Smooth muscle cell (in vitro differentiated cells): ENCODE data around the gene C10orf105. TPM values are rescaled to one million over a fixed set of nuclear protein-coding genes. Genes with fewer than 3 reads are reported as not detected.

Source experiments
- DNase-seq: peaks from one replicate; lab custom pipeline; 2025; ENCODE audit not compliant: unreplicated experiment; lab: John Stamatoyannopoulos, UW
- H2AFZ ChIP-seq: fragments of 200-600 bp; sonication (generic); 2 replicates; pipeline ENCODE4 v1.6.0; 2016; ENCODE audit warnings: antibody characterized with exemption, low read depth, mild to moderate bottlenecking
- H3F3A ChIP-seq: fragments of 200-600 bp; sonication (generic); 2 replicates; pipeline ENCODE4 v1.6.0; 2017; ENCODE audit warnings: antibody characterized with exemption, low read depth
- H3K27ac ChIP-seq: fragments of 200-600 bp; sonication (generic); 2 replicates; pipeline ENCODE4 v1.5.1; 2016; ENCODE audit warnings: low read depth, mild to moderate bottlenecking
- H3K27me3 ChIP-seq: fragments of 200-600 bp; sonication (generic); 2 replicates; pipeline ENCODE4 v1.6.1; 2016; ENCODE audit warnings: low read depth, mild to moderate bottlenecking
- H3K36me3 ChIP-seq: fragments of 200-600 bp; sonication (generic); 2 replicates; pipeline ENCODE4 v1.5.1; 2016; ENCODE audit warnings: low read depth
- H3K4me1 ChIP-seq: fragments of 200-600 bp; sonication (generic); 2 replicates; pipeline ENCODE4 v1.5.1; 2016; ENCODE audit warnings: low read depth
- H3K4me2 ChIP-seq: fragments of 200-600 bp; sonication (generic); 2 replicates; pipeline ENCODE4 v1.6.0; 2016; ENCODE audit warnings: mild to moderate bottlenecking
- H3K4me3 ChIP-seq: fragments of 200-600 bp; sonication (generic); 2 replicates; pipeline ENCODE4 v1.5.1; 2016; ENCODE audit warnings: mild to moderate bottlenecking
- H3K79me2 ChIP-seq: fragments of 200-600 bp; sonication (generic); 2 replicates; pipeline ENCODE4 v1.6.0; 2016; ENCODE audit warnings: low read depth, mild to moderate bottlenecking
- H3K9ac ChIP-seq: fragments of 200-600 bp; sonication (generic); 2 replicates; pipeline ENCODE4 v1.6.0; 2016; ENCODE audit warnings: low read depth
- H3K9me3 ChIP-seq: fragments of 200-600 bp; sonication (generic); replicated peaks from 2 replicates; pipeline ENCODE4 v1.5.1; 2016; ENCODE audit warnings: low read depth
- H4K20me1 ChIP-seq: fragments of 200-600 bp; sonication (generic); 2 replicates; pipeline ENCODE4 v1.6.0; 2016; ENCODE audit warnings: low read depth
- WGBS: methylation state at CpG from one replicate; pipeline ENCODE4 v1.1.7; 2016; ENCODE audit warnings: low lambda C conversion rate; 5-methylcytosine and 5-hydroxymethylcytosine counted together
- polyA plus RNA-seq: library from polyadenylated mRNA; unstranded; fragments of >200 nt; fragmentation: Nextera tagmentation; extraction: Ambion mirVana; gene quantifications from 2 replicates; pipeline ENCODE4 v1.2.1, GENCODE V29; 2016
- total RNA-seq: library from RNA; depleted of rRNA; stranded (reverse); fragments of >200 nt; gene quantifications from 2 replicates; pipeline ENCODE4 v1.2.3, GENCODE V29; 2014
- TF ChIP-seq, protein P1 (sequence below): fragments of 200-600 bp; sonication (generic); IDR thresholded peaks from 2 replicates; pipeline ENCODE4 v1.5.1; 2017; ENCODE audit warnings: borderline replicate concordance, mild to moderate bottlenecking, antibody characterized with exemption; ENCODE audit not compliant: insufficient read depth, poor library complexity, severe bottlenecking

Gene C10orf105
- total and polyA plus RNA-seq, 2 experiments from 2014 or later: 0.09 TPM; not detected in 1

GRCh38 chr10:71727738-71728737, 8.5 kb upstream of the C10orf105 start:
- Histone ChIP-seq H3K36me3 (no peaks in the 10 kb centered on the region), H3K9ac (no peak overlapping the region), H3K4me1 (no peaks in the 10 kb centered on the region), H2AFZ (no peak overlapping the region), H3F3A (no peaks in the 10 kb centered on the region), H3K4me3 (no peak overlapping the region), H3K79me2 (no peaks in the 10 kb centered on the region), H4K20me1 (no peaks in the 10 kb centered on the region), H3K27me3 (peaks cover 4% of the 10 kb centered on the region), H3K9me3 (no peaks in the 10 kb centered on the region), H3K4me2 (no peak overlapping the region), H3K27ac (no peak overlapping the region)
- TF ChIP-seq, protein P1, sequence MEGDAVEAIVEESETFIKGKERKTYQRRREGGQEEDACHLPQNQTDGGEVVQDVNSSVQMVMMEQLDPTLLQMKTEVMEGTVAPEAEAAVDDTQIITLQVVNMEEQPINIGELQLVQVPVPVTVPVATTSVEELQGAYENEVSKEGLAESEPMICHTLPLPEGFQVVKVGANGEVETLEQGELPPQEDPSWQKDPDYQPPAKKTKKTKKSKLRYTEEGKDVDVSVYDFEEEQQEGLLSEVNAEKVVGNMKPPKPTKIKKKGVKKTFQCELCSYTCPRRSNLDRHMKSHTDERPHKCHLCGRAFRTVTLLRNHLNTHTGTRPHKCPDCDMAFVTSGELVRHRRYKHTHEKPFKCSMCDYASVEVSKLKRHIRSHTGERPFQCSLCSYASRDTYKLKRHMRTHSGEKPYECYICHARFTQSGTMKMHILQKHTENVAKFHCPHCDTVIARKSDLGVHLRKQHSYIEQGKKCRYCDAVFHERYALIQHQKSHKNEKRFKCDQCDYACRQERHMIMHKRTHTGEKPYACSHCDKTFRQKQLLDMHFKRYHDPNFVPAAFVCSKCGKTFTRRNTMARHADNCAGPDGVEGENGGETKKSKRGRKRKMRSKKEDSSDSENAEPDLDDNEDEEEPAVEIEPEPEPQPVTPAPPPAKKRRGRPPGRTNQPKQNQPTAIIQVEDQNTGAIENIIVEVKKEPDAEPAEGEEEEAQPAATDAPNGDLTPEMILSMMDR: no peak
- 56% methylated on average over 7 of the region's 8 CpGs for WGBS
- peak; percentile 8 for DNase-seq

- H3K27me3 ChIP-seq: no peaks in the 10 kb centered on the region
- no peak overlapping the region for H3K4me2 ChIP-seq
- no peak overlapping the region for H3K27ac ChIP-seq
- no peaks in the 10 kb centered on the region for H3K9me3 ChIP-seq
- H3K36me3 ChIP-seq: no peaks in the 10 kb centered on the region
- no peaks in the 10 kb centered on the region for H3K4me1 ChIP-seq
- WGBS: 91% methylated on average over 11 of the region's 12 CpGs
- H3K4me3 ChIP-seq: no peak overlapping the region
- TF ChIP-seq, protein P1: no peak
- no peak overlapping the region for H3K9ac ChIP-seq
- no peaks in the 10 kb centered on the region for H3F3A ChIP-seq
- H2AFZ ChIP-seq: no peak overlapping the region
- DNase-seq: no peak
- no peaks in the 10 kb centered on the region for H3K79me2 ChIP-seq
- no peaks in the 10 kb centered on the region for H4K20me1 ChIP-seq
These were observed 7.6 kb upstream of the C10orf105 start for GRCh38 chr10:71727105-71727737.

- no peaks in the 10 kb centered on the region for H3K4me1 ChIP-seq
- no peak overlapping the region for H3K4me2 ChIP-seq
- no peaks in the 10 kb centered on the region for H3K36me3 ChIP-seq
- H2AFZ ChIP-seq: no peak overlapping the region
- H3K9me3 ChIP-seq: no peaks in the 10 kb centered on the region
- H3F3A ChIP-seq: no peaks in the 10 kb centered on the region
- H3K4me3 ChIP-seq: no peak overlapping the region
- no peaks in the 10 kb centered on the region for H4K20me1 ChIP-seq
- 72% methylated on average over 11 of the region's 11 CpGs for WGBS
- no peaks in the 10 kb centered on the region for H3K27me3 ChIP-seq
- DNase-seq: no peak
- H3K79me2 ChIP-seq: no peaks in the 10 kb centered on the region
- H3K9ac ChIP-seq: no peak overlapping the region
- H3K27ac ChIP-seq: no peak overlapping the region
- TF ChIP-seq, protein P1: no peak
These were observed 7.1 kb upstream of the C10orf105 start for GRCh38 chr10:71726580-71727104.
